HEK293 (cell line): Measurements from ENCODE around the gene ICAM5.

Experiments
- CTCF ChIA-PET: fragments of 350-600 bp; formaldehyde crosslinking; extraction: SDS; loops from one replicate; lab custom pipeline; 2021; ENCODE audit warnings: antibody characterized with exemption; lab: Yijun Ruan, JAX
- POLR2A ChIA-PET: fragments of 300-600 bp; formaldehyde crosslinking; extraction: SDS; loops from one replicate; lab custom pipeline; 2020; ENCODE audit warnings: antibody characterized with exemption, inconsistent platforms; lab: Yijun Ruan, JAX
- H3K27ac ChIP-seq: fragments of 200-500 bp; sonication (Bioruptor generic); 2 replicates; pipeline ENCODE4 v1.5.1; 2014; ENCODE audit warnings: low read depth, low read length, control low read depth, inconsistent platforms; ENCODE audit errors: extremely low read depth
- H3K36me3 ChIP-seq, 2 experiments: fragments of 200-500 bp in 1 of 2; sonication (Bioruptor generic) in 1 of 2; 1 replicate in 1 of 2; 2 replicates in 1 of 2; pipeline ENCODE4 v1.5.1; 2014 to 2017; ENCODE audit warnings: inconsistent platforms in 2 of 2, low read length in 2 of 2; ENCODE audit not compliant: control insufficient read depth in 2 of 2, insufficient read depth in 1 of 2
- H3K4me1 ChIP-seq: fragments of 200-500 bp; sonication (Bioruptor generic); 2 replicates; pipeline ENCODE4 v1.5.1; 2014; ENCODE audit warnings: mild to moderate bottlenecking, low read length, inconsistent platforms; ENCODE audit not compliant: control insufficient read depth, insufficient read depth
- H3K4me3 ChIP-seq: 2 replicates; pipeline ENCODE4 v1.5.1; 2011; ENCODE audit warnings: low read depth, mild to moderate bottlenecking, control low read depth, low read length, moderate library complexity
- H3K9me3 ChIP-seq: fragments of 200-500 bp; sonication (Bioruptor generic); 2 replicates; pipeline ENCODE4 v1.5.1; 2014; ENCODE audit warnings: low read depth, low read length, inconsistent platforms; ENCODE audit not compliant: control insufficient read depth, insufficient read depth
- CTCF ChIP-seq: fragments of 450-650 bp; formaldehyde crosslinking; IDR thresholded peaks from 2 replicates; pipeline ENCODE4 v1.5.1; 2016; ENCODE audit warnings: missing biosample characterization, missing genetic modification characterization
- ZFP3 ChIP-seq: fragments of 450-650 bp; formaldehyde crosslinking; IDR thresholded peaks from 2 replicates; pipeline ENCODE4 v1.5.1; 2016; ENCODE audit warnings: low read depth, missing biosample characterization, missing genetic modification characterization
- ZNF121 ChIP-seq: fragments of 450-650 bp; formaldehyde crosslinking; IDR thresholded peaks from 2 replicates; pipeline ENCODE4 v1.5.1; 2016; ENCODE audit warnings: missing biosample characterization, missing genetic modification characterization
- ZNF354C ChIP-seq: fragments of 450-650 bp; formaldehyde crosslinking; IDR thresholded peaks from 2 replicates; pipeline ENCODE4 v1.5.1; 2016; ENCODE audit warnings: missing biosample characterization, missing genetic modification characterization, low read depth, borderline replicate concordance
- ZNF391 ChIP-seq: fragments of 450-650 bp; formaldehyde crosslinking; IDR thresholded peaks from 2 replicates; pipeline ENCODE4 v1.5.1; 2016; ENCODE audit warnings: low read depth, missing biosample characterization, missing genetic modification characterization, borderline replicate concordance
- ZNF394 ChIP-seq: fragments of 450-650 bp; formaldehyde crosslinking; IDR thresholded peaks from 2 replicates; pipeline ENCODE4 v1.5.1; 2016; ENCODE audit warnings: missing biosample characterization, missing genetic modification characterization, mild to moderate bottlenecking, moderate library complexity, borderline replicate concordance
- ZNF423 ChIP-seq: fragments of 450-650 bp; formaldehyde crosslinking; IDR thresholded peaks from 2 replicates; pipeline ENCODE4 v1.5.1; 2016; ENCODE audit warnings: missing biosample characterization, missing genetic modification characterization
- ZNF433 ChIP-seq: fragments of 450-650 bp; formaldehyde crosslinking; IDR thresholded peaks from 2 replicates; pipeline ENCODE4 v1.5.1; 2016; ENCODE audit warnings: missing biosample characterization, missing genetic modification characterization, low read depth
- ZNF510 ChIP-seq: fragments of 450-650 bp; formaldehyde crosslinking; IDR thresholded peaks from 2 replicates; pipeline ENCODE4 v1.5.1; 2018; ENCODE audit warnings: mild to moderate bottlenecking, missing genetic modification characterization, missing biosample characterization; ENCODE audit not compliant: insufficient replicate concordance
- ZNF544 ChIP-seq: fragments of 450-650 bp; formaldehyde crosslinking; IDR thresholded peaks from 2 replicates; pipeline ENCODE4 v1.5.0; 2017; ENCODE audit warnings: missing biosample characterization, missing genetic modification characterization
- ZNF645 ChIP-seq: fragments of 450-650 bp; formaldehyde crosslinking; IDR thresholded peaks from 2 replicates; pipeline ENCODE4; 2016; ENCODE audit warnings: missing biosample characterization, missing genetic modification characterization
- ZNF654 ChIP-seq: fragments of 450-650 bp; formaldehyde crosslinking; IDR thresholded peaks from 2 replicates; pipeline ENCODE4 v1.5.1; 2016; ENCODE audit warnings: low read depth, missing biosample characterization, missing genetic modification characterization
- TF ChIP-seq, protein P1 (sequence below): fragments of 450-650 bp; formaldehyde crosslinking; IDR thresholded peaks from 2 replicates; pipeline ENCODE4 v1.5.1; 2016; ENCODE audit warnings: missing biosample characterization, missing genetic modification characterization
- TF ChIP-seq, protein P2 (sequence below): fragments of 450-650 bp; IDR thresholded peaks from 2 replicates; pipeline ENCODE4 v1.5.1; 2018; ENCODE audit warnings: missing biosample characterization, mild to moderate bottlenecking, missing genetic modification characterization
- TF ChIP-seq, protein P3 (sequence below): fragments of 450-650 bp; formaldehyde crosslinking; IDR thresholded peaks from 2 replicates; pipeline ENCODE4 v1.5.1; 2016; ENCODE audit warnings: missing biosample characterization, missing genetic modification characterization

ICAM5 gene

GRCh38 chr19:10274589-10274988 lies 15.2 kb upstream of the ICAM5 start (continued):
- TF ChIP-seq, protein P1, sequence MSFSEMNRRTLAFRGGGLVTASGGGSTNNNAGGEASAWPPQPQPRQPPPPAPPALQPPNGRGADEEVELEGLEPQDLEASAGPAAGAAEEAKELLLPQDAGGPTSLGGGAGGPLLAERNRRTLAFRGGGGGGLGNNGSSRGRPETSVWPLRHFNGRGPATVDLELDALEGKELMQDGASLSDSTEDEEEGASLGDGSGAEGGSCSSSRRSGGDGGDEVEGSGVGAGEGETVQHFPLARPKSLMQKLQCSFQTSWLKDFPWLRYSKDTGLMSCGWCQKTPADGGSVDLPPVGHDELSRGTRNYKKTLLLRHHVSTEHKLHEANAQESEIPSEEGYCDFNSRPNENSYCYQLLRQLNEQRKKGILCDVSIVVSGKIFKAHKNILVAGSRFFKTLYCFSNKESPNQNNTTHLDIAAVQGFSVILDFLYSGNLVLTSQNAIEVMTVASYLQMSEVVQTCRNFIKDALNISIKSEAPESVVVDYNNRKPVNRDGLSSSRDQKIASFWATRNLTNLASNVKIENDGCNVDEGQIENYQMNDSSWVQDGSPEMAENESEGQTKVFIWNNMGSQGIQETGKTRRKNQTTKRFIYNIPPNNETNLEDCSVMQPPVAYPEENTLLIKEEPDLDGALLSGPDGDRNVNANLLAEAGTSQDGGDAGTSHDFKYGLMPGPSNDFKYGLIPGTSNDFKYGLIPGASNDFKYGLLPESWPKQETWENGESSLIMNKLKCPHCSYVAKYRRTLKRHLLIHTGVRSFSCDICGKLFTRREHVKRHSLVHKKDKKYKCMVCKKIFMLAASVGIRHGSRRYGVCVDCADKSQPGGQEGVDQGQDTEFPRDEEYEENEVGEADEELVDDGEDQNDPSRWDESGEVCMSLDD (tag by site-specific recombination): no peak
- no peak for TF ChIP-seq ZNF544 (tag by site-specific recombination)
- TF ChIP-seq, protein P2, sequence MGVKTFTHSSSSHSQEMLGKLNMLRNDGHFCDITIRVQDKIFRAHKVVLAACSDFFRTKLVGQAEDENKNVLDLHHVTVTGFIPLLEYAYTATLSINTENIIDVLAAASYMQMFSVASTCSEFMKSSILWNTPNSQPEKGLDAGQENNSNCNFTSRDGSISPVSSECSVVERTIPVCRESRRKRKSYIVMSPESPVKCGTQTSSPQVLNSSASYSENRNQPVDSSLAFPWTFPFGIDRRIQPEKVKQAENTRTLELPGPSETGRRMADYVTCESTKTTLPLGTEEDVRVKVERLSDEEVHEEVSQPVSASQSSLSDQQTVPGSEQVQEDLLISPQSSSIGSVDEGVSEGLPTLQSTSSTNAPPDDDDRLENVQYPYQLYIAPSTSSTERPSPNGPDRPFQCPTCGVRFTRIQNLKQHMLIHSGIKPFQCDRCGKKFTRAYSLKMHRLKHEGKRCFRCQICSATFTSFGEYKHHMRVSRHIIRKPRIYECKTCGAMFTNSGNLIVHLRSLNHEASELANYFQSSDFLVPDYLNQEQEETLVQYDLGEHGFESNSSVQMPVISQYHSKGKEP: no peak

- no peak overlapping the region for H3K4me3 ChIP-seq
- no peaks in the 10 kb centered on the region for H3K36me3 ChIP-seq
- H3K27ac ChIP-seq: no peak overlapping the region
- no peaks in the 10 kb centered on the region for H3K4me1 ChIP-seq
- POLR2A ChIA-PET: interaction anchor here (0.7 to 1.4 kb wide), 3 partner anchors 12 to 56 kb away, joined by 4 to 5 read pairs (median 5); partner anchors contain the start of gene ICAM5
- CTCF ChIA-PET: interaction anchor here (0.6 to 2.5 kb wide), 4 partner anchors 9 to 138 kb away, joined by 3 to 14 read pairs (median 4); no protein-coding TSS in a partner anchor
- peak; percentile 90 for TF ChIP-seq ZNF121 (tag by site-specific recombination)
- no peak for TF ChIP-seq ZNF354C (tag by site-specific recombination)
- H3K9me3 ChIP-seq: no peaks in the 10 kb centered on the region
These were observed 11.8 kb upstream of the ICAM5 start for GRCh38 chr19:10277795-10278589.

DNA sequence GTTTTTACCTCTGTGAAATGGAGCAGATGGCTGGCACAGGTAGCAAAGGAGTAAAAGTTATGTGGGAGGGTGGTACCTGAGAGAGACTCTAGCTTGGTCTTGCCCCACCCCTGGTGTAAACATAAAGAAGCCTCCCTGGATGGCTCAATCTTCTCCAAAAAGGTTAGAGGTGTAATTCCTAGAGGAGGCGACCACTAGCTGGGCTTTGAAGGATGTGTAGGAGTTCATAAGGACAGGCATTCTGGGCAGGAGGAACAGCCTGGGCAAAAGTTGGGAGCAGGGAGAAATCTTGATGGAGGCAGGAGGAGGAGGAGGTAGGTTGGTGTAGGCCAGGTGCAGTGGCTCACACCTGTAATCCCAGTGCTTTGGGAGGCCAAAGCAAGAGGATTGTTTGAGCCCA lies 10.8 kb upstream of the ICAM5 start:
- CTCF ChIA-PET: interaction anchor here (1.1 to 2.5 kb wide), 4 partner anchors 9 to 113 kb away, joined by 3 to 14 read pairs (median 4); partner anchors contain the start of gene ICAM5

GRCh38 chr19:10279737-10280442 lies 9.9 kb upstream of the ICAM5 start:
- H3K4me1 ChIP-seq: no peaks in the 10 kb centered on the region
- H3K27ac ChIP-seq: no peak overlapping the region
- H3K36me3 ChIP-seq: no peaks in the 10 kb centered on the region
- CTCF ChIA-PET: interaction anchor here (0.6 to 2.5 kb wide), 6 partner anchors 10 to 144 kb away, joined by 3 to 14 read pairs (median 4); partner anchors contain the start of gene ICAM5
- no peaks in the 10 kb centered on the region for H3K9me3 ChIP-seq
- H3K4me3 ChIP-seq: no peak overlapping the region
- POLR2A ChIA-PET: interaction anchor here (0.6 to 0.9 kb wide), 3 partner anchors 11 to 101 kb away, joined by 3 read pairs; partner anchors contain the start of gene TYK2
- TF ChIP-seq ZNF510 (tag by site-specific recombination) (no peak), ZNF423 (no peak), ZNF391 (tag by site-specific recombination) (no peak), ZNF654 (tag by site-specific recombination) (no peak), CTCF (tag by site-specific recombination) (no peak), ZNF394 (tag by site-specific recombination) (no peak), ZNF645 (no peak)
- TF ChIP-seq, protein P3, sequence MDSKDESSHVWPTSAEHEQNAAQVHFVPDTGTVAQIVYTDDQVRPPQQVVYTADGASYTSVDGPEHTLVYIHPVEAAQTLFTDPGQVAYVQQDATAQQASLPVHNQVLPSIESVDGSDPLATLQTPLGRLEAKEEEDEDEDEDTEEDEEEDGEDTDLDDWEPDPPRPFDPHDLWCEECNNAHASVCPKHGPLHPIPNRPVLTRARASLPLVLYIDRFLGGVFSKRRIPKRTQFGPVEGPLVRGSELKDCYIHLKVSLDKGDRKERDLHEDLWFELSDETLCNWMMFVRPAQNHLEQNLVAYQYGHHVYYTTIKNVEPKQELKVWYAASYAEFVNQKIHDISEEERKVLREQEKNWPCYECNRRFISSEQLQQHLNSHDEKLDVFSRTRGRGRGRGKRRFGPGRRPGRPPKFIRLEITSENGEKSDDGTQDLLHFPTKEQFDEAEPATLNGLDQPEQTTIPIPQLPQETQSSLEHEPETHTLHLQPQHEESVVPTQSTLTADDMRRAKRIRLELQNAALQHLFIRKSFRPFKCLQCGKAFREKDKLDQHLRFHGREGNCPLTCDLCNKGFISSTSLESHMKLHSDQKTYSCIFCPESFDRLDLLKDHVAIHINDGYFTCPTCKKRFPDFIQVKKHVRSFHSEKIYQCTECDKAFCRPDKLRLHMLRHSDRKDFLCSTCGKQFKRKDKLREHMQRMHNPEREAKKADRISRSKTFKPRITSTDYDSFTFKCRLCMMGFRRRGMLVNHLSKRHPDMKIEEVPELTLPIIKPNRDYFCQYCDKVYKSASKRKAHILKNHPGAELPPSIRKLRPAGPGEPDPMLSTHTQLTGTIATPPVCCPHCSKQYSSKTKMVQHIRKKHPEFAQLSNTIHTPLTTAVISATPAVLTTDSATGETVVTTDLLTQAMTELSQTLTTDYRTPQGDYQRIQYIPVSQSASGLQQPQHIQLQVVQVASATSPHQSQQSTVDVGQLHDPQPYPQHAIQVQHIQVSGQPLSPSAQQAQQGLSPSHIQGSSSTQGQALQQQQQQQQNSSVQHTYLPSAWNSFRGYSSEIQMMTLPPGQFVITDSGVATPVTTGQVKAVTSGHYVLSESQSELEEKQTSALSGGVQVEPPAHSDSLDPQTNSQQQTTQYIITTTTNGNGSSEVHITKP (tag by site-specific recombination): peak; percentile 50

More for the DNA sequence above, 10.8 kb upstream of the ICAM5 start:
- H3K36me3 ChIP-seq: no peaks in the 10 kb centered on the region
- TF ChIP-seq ZNF433 (tag by site-specific recombination): no peak
- TF ChIP-seq ZFP3 (tag by site-specific recombination): peak; percentile 90
- no peaks in the 10 kb centered on the region for H3K9me3 ChIP-seq
- POLR2A ChIA-PET: interaction anchor here (0.6 to 0.7 kb wide), 2 partner anchors 16 to 91 kb away, joined by 3 to 4 read pairs; no protein-coding TSS in a partner anchor
- no peak overlapping the region for H3K27ac ChIP-seq
- no peaks in the 10 kb centered on the region for H3K4me1 ChIP-seq
- H3K4me3 ChIP-seq: no peak overlapping the region
